B cell (primary cell): Measurements from ENCODE around the gene CALY. TPM values are rescaled to one million over a fixed set of nuclear protein-coding genes. Genes with fewer than 3 reads are reported as not detected.

Experiments
- ATAC-seq: fragments of 200-7000 bp; cut with Tn5 transposase; one replicate; pipeline ENCODE4 v1.10.0; 2021; ENCODE audit warnings: low read depth, mild to moderate bottlenecking, moderate number of reproducible peaks, moderate library complexity
- CTCF ChIA-PET: fragments of 350-600 bp; sonication (Branson Sonifier 250); formaldehyde crosslinking; loops from one replicate; lab custom pipeline; 2021; ENCODE audit warnings: antibody characterized with exemption, inconsistent platforms; lab: Charles Lee
- POLR2A ChIA-PET: fragments of 350-600 bp; sonication (Branson Sonifier 250); formaldehyde crosslinking; loops from one replicate; lab custom pipeline; 2021; ENCODE audit warnings: antibody characterized with exemption; lab: Charles Lee
- DNase-seq: peaks from one replicate; pipeline ENCODE4 v3.0.0; 2013
- H2AFZ ChIP-seq: 2 replicates; pipeline ENCODE4 v1.6.1; 2012; ENCODE audit warnings: mild to moderate bottlenecking, low read depth, low read length; ENCODE audit not compliant: insufficient read depth, poor library complexity, severe bottlenecking
- H3K27ac ChIP-seq, 2 donors: 1 replicate in 1 of 2; 2 replicates in 1 of 2; pipeline ENCODE4 v1.5.1; 2012 to 2013; ENCODE audit warnings: low read length in 2 of 2, mild to moderate bottlenecking in 2 of 2, moderate library complexity in 1 of 2
- H3K27me3 ChIP-seq, 4 experiments: fragments of 200-600 bp in 1 of 4; sonication (generic) in 1 of 4; replicated peaks in 1 of 4; 1 replicate in 2 of 4; 2 replicates in 2 of 4; pipeline versions ENCODE4 v1.6.1 to v1.7.0; 2013 to 2016; ENCODE audit warnings: low read length in 3 of 4, mild to moderate bottlenecking in 2 of 4, mixed read lengths in 1 of 4, moderate library complexity in 1 of 4; ENCODE audit not compliant: insufficient read depth in 4 of 4, control insufficient read depth in 3 of 4; ENCODE audit errors: control extremely low read depth in 1 of 4
- H3K36me3 ChIP-seq, 2 experiments: replicated peaks in 1 of 2; 1 replicate in 1 of 2; 2 replicates in 1 of 2; pipeline versions ENCODE4 v1.6.1 to v1.7.1; 2013; ENCODE audit warnings: low read length in 1 of 2; ENCODE audit not compliant: insufficient read depth in 2 of 2, control insufficient read depth in 1 of 2; ENCODE audit errors: control extremely low read depth in 1 of 2, extremely low read depth in 1 of 2
- H3K4me1 ChIP-seq, 2 donors: fragments of 200-600 bp in 1 of 2; sonication (generic) in 1 of 2; 1 replicate in 1 of 2; 2 replicates in 1 of 2; pipeline versions ENCODE4 v1.5.1 to v1.6.1; 2013 to 2017; ENCODE audit warnings: low read length in 2 of 2; ENCODE audit not compliant: control insufficient read depth in 2 of 2, insufficient read depth in 2 of 2
- H3K4me2 ChIP-seq: replicated peaks from 2 replicates; pipeline ENCODE3; 2012; ENCODE audit warnings: mild to moderate bottlenecking, low read depth, low read length; ENCODE audit not compliant: poor library complexity, severe bottlenecking
- H3K4me3 ChIP-seq, 5 experiments: fragments of 200-600 bp in 1 of 5; sonication (generic) in 1 of 5; 1 replicate in 3 of 5; 2 replicates in 2 of 5; pipeline versions ENCODE4 v1.5.1 to v1.7.0; 2011 to 2016; ENCODE audit warnings: low read length in 4 of 5, mild to moderate bottlenecking in 4 of 5, low read depth in 2 of 5, control low read depth in 1 of 5, moderate library complexity in 1 of 5; ENCODE audit not compliant: insufficient read depth in 1 of 5; ENCODE audit errors: control extremely low read depth in 1 of 5, extremely low read depth in 1 of 5
- H3K79me2 ChIP-seq: fragments of 200-600 bp; sonication (generic); one replicate; pipeline ENCODE4 v1.6.0; 2016; ENCODE audit warnings: low read length; ENCODE audit not compliant: control insufficient read depth, insufficient read depth
- H3K9ac ChIP-seq: fragments of 200-600 bp; sonication (generic); 2 replicates; pipeline ENCODE4 v1.6.1; 2017; ENCODE audit warnings: mild to moderate bottlenecking, low read length, moderate library complexity
- H3K9me3 ChIP-seq, 3 donors: one replicate each; pipeline versions ENCODE4 v1.6.1 to v1.7.1; 2013; ENCODE audit warnings: low read length in 2 of 3; ENCODE audit not compliant: control insufficient read depth in 2 of 3, insufficient read depth in 1 of 3; ENCODE audit errors: control extremely low read depth in 1 of 3
- H4K20me1 ChIP-seq: 2 replicates; pipeline ENCODE4 v1.6.0; 2012; ENCODE audit warnings: mild to moderate bottlenecking, low read length; ENCODE audit not compliant: insufficient read depth, control insufficient read depth, poor library complexity, severe bottlenecking
- H3K27ac Mint-ChIP-seq: one replicate; pipeline ENCODE4 v1.8.0; 2021; ENCODE audit warnings: mixed read lengths
- H3K27me3 Mint-ChIP-seq: one replicate; pipeline ENCODE4 v1.8.0; 2021; ENCODE audit warnings: mixed read lengths
- H3K4me1 Mint-ChIP-seq: one replicate; pipeline ENCODE4 v1.8.0; 2021; ENCODE audit warnings: mixed read lengths
- H3K4me3 Mint-ChIP-seq: one replicate; pipeline ENCODE4 v1.8.0; 2021; ENCODE audit warnings: mixed read lengths
- H3K9me3 Mint-ChIP-seq: one replicate; pipeline ENCODE4 v1.8.0; 2022; ENCODE audit warnings: mixed read lengths; ENCODE audit not compliant: insufficient read depth
- EZH2 ChIP-seq: IDR thresholded peaks from 2 replicates; pipeline ENCODE4 v1.6.1; 2012; ENCODE audit warnings: borderline replicate concordance, low read depth, mild to moderate bottlenecking, moderate library complexity, low read length; ENCODE audit not compliant: insufficient read depth, poor library complexity, severe bottlenecking
- WGBS: methylation state at CpG from one replicate; pipeline ENCODE4 v1.1.5; 2013; ENCODE audit warnings: missing lambda C conversion rate; ENCODE audit not compliant: insufficient coverage; 5-methylcytosine and 5-hydroxymethylcytosine counted together
- intact Hi-C: fragments of 100-400 bp; cut with micrococcal nuclease; formaldehyde crosslinking; loops from one replicate; pipeline ENCODE4 v1.10.0; 2022
- polyA plus RNA-seq: library from polyadenylated mRNA; depleted of rRNA; stranded (reverse); fragments of >200 nt; gene quantifications from 2 replicates; pipeline ENCODE4 v1.2.3, GENCODE V29; 2012
- total RNA-seq, 2 donors: library from RNA; stranded (reverse); fragments of 120-200 nt in 1 of 2; gene quantifications; 1 replicate in 1 of 2; 2 replicates in 1 of 2; pipeline versions ENCODE4 v1.2.3 to v1.2.4, GENCODE V29; 2013 to 2022
- TF ChIP-seq, protein P1 (sequence below): fragments of 200-600 bp; IDR thresholded peaks from one replicate; pipeline ENCODE4 v1.8.0; 2022; ENCODE audit warnings: antibody characterized with exemption, mild to moderate bottlenecking

Gene CALY
- total and polyA plus RNA-seq, 2 donors (not counting 1 experiment from before 2014, with no cell fraction given), result 0.21 TPM; not detected in 1

DNA sequence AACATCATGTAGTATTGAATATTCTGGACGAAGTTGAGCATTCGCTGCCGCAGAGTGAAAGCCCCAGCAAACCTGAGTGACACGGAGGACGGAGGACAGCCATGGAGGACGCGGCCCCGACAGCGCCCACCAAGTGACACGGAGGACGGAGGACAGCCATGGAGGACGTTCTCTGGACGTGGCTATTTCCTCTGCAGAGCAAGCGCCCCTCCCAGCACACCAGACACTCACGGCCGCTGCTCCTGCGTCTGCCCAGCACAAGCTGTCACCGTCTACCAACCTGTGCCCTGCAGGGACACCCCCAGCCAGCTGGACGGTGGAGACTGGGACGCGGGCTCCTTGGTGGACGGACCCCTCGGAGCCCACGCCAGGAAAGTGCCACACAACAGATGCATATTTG is 52.8 kb downstream of the CALY start:
- no peak for DNase-seq
- Histone ChIP-seq H3K27ac (no peak overlapping the region), H2AFZ (no peak overlapping the region), H3K9ac (no peak overlapping the region), H3K79me2 (no peaks in the 10 kb centered on the region), H3K36me3 (peaks cover 0 to 65% of the 10 kb centered on the region in 2 experiments), H3K4me1 (peaks cover 10 to 16% of the 10 kb centered on the region in 2 donors), H3K4me3 (no peak overlapping the region), H3K9me3 (no peaks in the 10 kb centered on the region), H4K20me1 (peaks cover 4% of the 10 kb centered on the region), H3K27me3 (no peaks in the 10 kb centered on the region), H3K4me2 (no peak overlapping the region)
- TF ChIP-seq EZH2, result no peak
- TF ChIP-seq, protein P1, sequence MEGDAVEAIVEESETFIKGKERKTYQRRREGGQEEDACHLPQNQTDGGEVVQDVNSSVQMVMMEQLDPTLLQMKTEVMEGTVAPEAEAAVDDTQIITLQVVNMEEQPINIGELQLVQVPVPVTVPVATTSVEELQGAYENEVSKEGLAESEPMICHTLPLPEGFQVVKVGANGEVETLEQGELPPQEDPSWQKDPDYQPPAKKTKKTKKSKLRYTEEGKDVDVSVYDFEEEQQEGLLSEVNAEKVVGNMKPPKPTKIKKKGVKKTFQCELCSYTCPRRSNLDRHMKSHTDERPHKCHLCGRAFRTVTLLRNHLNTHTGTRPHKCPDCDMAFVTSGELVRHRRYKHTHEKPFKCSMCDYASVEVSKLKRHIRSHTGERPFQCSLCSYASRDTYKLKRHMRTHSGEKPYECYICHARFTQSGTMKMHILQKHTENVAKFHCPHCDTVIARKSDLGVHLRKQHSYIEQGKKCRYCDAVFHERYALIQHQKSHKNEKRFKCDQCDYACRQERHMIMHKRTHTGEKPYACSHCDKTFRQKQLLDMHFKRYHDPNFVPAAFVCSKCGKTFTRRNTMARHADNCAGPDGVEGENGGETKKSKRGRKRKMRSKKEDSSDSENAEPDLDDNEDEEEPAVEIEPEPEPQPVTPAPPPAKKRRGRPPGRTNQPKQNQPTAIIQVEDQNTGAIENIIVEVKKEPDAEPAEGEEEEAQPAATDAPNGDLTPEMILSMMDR, result no peak
- WGBS, result 97% methylated on average over 23 of the region's 24 CpGs
- ChIA-PET CTCF (no interaction called here), POLR2A (no interaction called here)
- no peak overlapping the region for H3K27ac Mint-ChIP-seq
- no peak for ATAC-seq
- H3K4me1 Mint-ChIP-seq, result peaks cover 10% of the 10 kb centered on the region
- intact Hi-C loops, result no loop called here
- no peaks in the 10 kb centered on the region for H3K27me3 Mint-ChIP-seq
- H3K4me3 Mint-ChIP-seq, result no peak overlapping the region
- no peaks in the 10 kb centered on the region for H3K9me3 Mint-ChIP-seq

DNA sequence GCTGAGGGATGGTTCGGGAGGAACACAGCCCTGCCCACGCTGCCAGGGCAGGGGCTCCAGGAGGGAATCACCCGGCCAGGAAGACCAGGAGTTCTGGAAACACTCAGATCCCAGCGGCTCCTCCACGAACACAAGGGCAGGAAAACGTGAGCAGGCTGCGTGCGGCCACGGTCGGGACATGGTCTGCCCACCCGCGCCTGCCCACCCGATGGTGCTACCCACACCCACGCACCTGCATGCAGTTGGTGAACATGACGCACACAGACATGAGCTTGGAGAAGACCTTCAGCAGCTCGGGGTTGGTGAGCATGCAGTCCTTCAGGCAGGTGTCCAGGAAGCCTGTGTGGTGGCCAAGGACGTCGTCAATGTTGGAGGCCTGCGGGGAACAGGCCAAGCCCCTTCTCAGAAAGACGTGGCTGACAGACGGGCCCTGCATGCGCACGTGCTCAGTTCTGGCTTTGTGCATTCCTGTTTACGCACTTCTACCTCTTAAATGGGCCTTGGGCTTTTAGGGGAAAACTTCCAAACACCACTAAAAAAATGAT is 53.8 kb downstream of the CALY start:
- no peak overlapping the region for H3K4me3 Mint-ChIP-seq
- no peaks in the 10 kb centered on the region for H3K79me2 ChIP-seq
- no peaks in the 10 kb centered on the region for H3K9me3 Mint-ChIP-seq
- H3K9me3 ChIP-seq, result no peaks in the 10 kb centered on the region
- H3K36me3 ChIP-seq, result peaks cover 0 to 57% of the 10 kb centered on the region in 2 experiments
- no peak overlapping the region for H3K4me2 ChIP-seq
- H3K27me3 Mint-ChIP-seq, result no peaks in the 10 kb centered on the region
- no peak for DNase-seq
- no peak overlapping the region for H3K27ac ChIP-seq
- H2AFZ ChIP-seq, result no peak overlapping the region
- no peak overlapping the region for H3K4me3 ChIP-seq
- H3K4me1 ChIP-seq, result peaks cover 21 to 26% of the 10 kb centered on the region in 2 donors
- ChIA-PET CTCF (no interaction called here), POLR2A (no interaction called here)
- peaks cover 7% of the 10 kb centered on the region for H4K20me1 ChIP-seq
- WGBS, result 95% methylated on average over 24 of the region's 24 CpGs
- H3K27ac Mint-ChIP-seq, result no peak overlapping the region
- H3K4me1 Mint-ChIP-seq, result peaks cover 20% of the 10 kb centered on the region
- TF ChIP-seq EZH2, result no peak
- TF ChIP-seq, protein P1, result no peak
- H3K9ac ChIP-seq, result no peak overlapping the region
- ATAC-seq, result no peak
- H3K27me3 ChIP-seq, result no peaks in the 10 kb centered on the region
- intact Hi-C loops, result no loop called here
